Right cardiac atrium (tissue), 5 donors: ENCODE data around the gene VRTN. TPM values are rescaled to one million over a fixed set of nuclear protein-coding genes. Genes with fewer than 3 reads are reported as not detected.
A peak's percentile ranks its signal among the peaks of the same experiment; 100 is the strongest.

ENCODE experiments used
- ATAC-seq, 2 donors: fragments of 200-7000 bp; cut with Tn5 transposase; one replicate each; pipeline versions ENCODE4 v1.8.0 to v1.9.1; 2020; ENCODE audit warnings: moderate library complexity in 2 of 2, mild to moderate bottlenecking in 1 of 2
- DNase-seq, 3 donors: peaks; one replicate each; pipeline ENCODE4 v3.0.0-alpha.2; 2020
- H3K27ac ChIP-seq: one replicate; pipeline ENCODE4 v1.5.1; 2013; ENCODE audit warnings: mild to moderate bottlenecking, low read length, control low read depth, moderate library complexity
- H3K27me3 ChIP-seq: one replicate; pipeline ENCODE4 v1.6.1; 2013; ENCODE audit not compliant: control insufficient read depth, insufficient read depth
- H3K4me1 ChIP-seq: one replicate; pipeline ENCODE4 v1.6.1; 2013; ENCODE audit warnings: low read length; ENCODE audit not compliant: control insufficient read depth, insufficient read depth
- H3K4me3 ChIP-seq: one replicate; pipeline ENCODE4 v1.5.1; 2013; ENCODE audit warnings: low read length, control low read depth
- H3K9me3 ChIP-seq: one replicate; pipeline ENCODE4 v1.6.1; 2013; ENCODE audit warnings: low read length; ENCODE audit not compliant: control insufficient read depth
- WGBS: extraction: QIAGEN DNeasy Blood & Tissue Kit; methylation state at CpG from one replicate; pipeline ENCODE4 v1.1.7; 2013; 5-methylcytosine and 5-hydroxymethylcytosine counted together
- intact Hi-C, 4 donors: fragments of 100-400 bp; cut with DNase I; formaldehyde crosslinking; loops; one replicate each; pipeline versions ENCODE4 v1.11.0 to v1.14.0; 2022 to 2023
- polyA plus RNA-seq: library from polyadenylated mRNA; stranded (reverse); fragments of 200-250 nt; gene quantifications from one replicate; pipeline ENCODE4 v1.2.3, GENCODE V29; 2013
- total RNA-seq, 4 donors: library from RNA; stranded (reverse); fragmentation: NEBNext Ultra II Directional; extraction: Animal tissue kit (Norgen Biotek cat#: 25700); gene quantifications; one replicate each; pipeline ENCODE4 v1.2.1, GENCODE V29; 2021
- donor health status: healthy with polysubstance abuse.
- donor health status: DM: no; HTN: yes; CAD: no.
- donor health status: DM: no; HTN: no; CAD: no.
- donor health status: DM: no; HTN: yes; CAD: no; lungs with severe emphysema.
- donor health status: DM: yes; HTN: yes; CAD: no.

Gene VRTN
- total and polyA plus RNA-seq, 5 donors = not detected

- ATAC-seq = peak in 1 of 2 donors; percentile 49
- DNase-seq = no peak
- no peaks in the 10 kb centered on the region for H3K9me3 ChIP-seq
- peaks cover 4% of the 10 kb centered on the region for H3K4me1 ChIP-seq
- intact Hi-C loops = no loop called here
- WGBS = 41% methylated on average over 13 of the region's 13 CpGs
- H3K4me3 ChIP-seq = no peak overlapping the region
- no peak overlapping the region for H3K27ac ChIP-seq
- no peaks in the 10 kb centered on the region for H3K27me3 ChIP-seq
Measured at GRCh38 chr14:74400031-74400685, 51.9 kb downstream of the VRTN start.

GRCh38 chr14:74400919-74401503, 52.7 kb downstream of the VRTN start:
- H3K9me3 ChIP-seq = no peaks in the 10 kb centered on the region
- DNase-seq = no peak
- no peaks in the 10 kb centered on the region for H3K27me3 ChIP-seq
- 41% methylated on average over 8 of the region's 8 CpGs for WGBS
- H3K27ac ChIP-seq = no peak overlapping the region
- intact Hi-C loops = no loop called here
- peak overlapping the region; percentile 13 for H3K4me3 ChIP-seq
- H3K4me1 ChIP-seq = peaks cover 4% of the 10 kb centered on the region
- peak in 1 of 2 donors; percentile 11 for ATAC-seq

- WGBS = 3% methylated on average over 12 of the region's 12 CpGs
- peak overlapping the region; percentile 13 for H3K4me3 ChIP-seq
Measured at GRCh38 chr14:74401504-74402241, 53.4 kb downstream of the VRTN start.

GRCh38 chr14:74402401-74403251, 54.4 kb downstream of the VRTN start:
- ATAC-seq (no peak), DNase-seq (no peak)
- WGBS = 54% methylated on average over 10 of the region's 10 CpGs
- intact Hi-C loops = no loop called here
- H3K9me3 ChIP-seq = no peaks in the 10 kb centered on the region
- H3K4me3 ChIP-seq = no peak overlapping the region
- no peak overlapping the region for H3K27ac ChIP-seq
- no peaks in the 10 kb centered on the region for H3K27me3 ChIP-seq
- peaks cover 4% of the 10 kb centered on the region for H3K4me1 ChIP-seq

More at GRCh38 chr14:74401504-74402241, 53.4 kb downstream of the VRTN start:
- peak overlapping the region; percentile 15 for H3K27ac ChIP-seq
- DNase-seq (peak; percentile 32 to 72 (median 71)), ATAC-seq (peak; percentile 72 to 83)
- H3K27me3 ChIP-seq = no peaks in the 10 kb centered on the region
- intact Hi-C loops = no loop called here
- H3K4me1 ChIP-seq = peaks cover 4% of the 10 kb centered on the region
- H3K9me3 ChIP-seq = no peaks in the 10 kb centered on the region

- intact Hi-C loops = no loop called here
- no peak overlapping the region for H3K27ac ChIP-seq
- ATAC-seq (no peak), DNase-seq (no peak)
- H3K4me1 ChIP-seq = peaks cover 4% of the 10 kb centered on the region
- 93% methylated on average over 12 of the region's 12 CpGs for WGBS
- no peaks in the 10 kb centered on the region for H3K27me3 ChIP-seq
- no peak overlapping the region for H3K4me3 ChIP-seq
- H3K9me3 ChIP-seq = no peaks in the 10 kb centered on the region
Measured at GRCh38 chr14:74403619-74404417, 55.5 kb downstream of the VRTN start.

GRCh38 chr14:74404435-74404834, 56.2 kb downstream of the VRTN start:
- peaks cover 4% of the 10 kb centered on the region for H3K4me1 ChIP-seq
- no peak overlapping the region for H3K4me3 ChIP-seq
- no peak for ATAC-seq
- no peaks in the 10 kb centered on the region for H3K9me3 ChIP-seq
- intact Hi-C loops = no loop called here
- DNase-seq = no peak
- H3K27ac ChIP-seq = no peak overlapping the region
- H3K27me3 ChIP-seq = no peaks in the 10 kb centered on the region
- WGBS = 77% methylated on average over 7 of the region's 7 CpGs

- intact Hi-C loops = no loop called here
- Histone ChIP-seq H3K27ac (no peak overlapping the region), H3K4me1 (peaks cover 4% of the 10 kb centered on the region), H3K4me3 (no peak overlapping the region), H3K27me3 (no peaks in the 10 kb centered on the region), H3K9me3 (no peaks in the 10 kb centered on the region)
- no peak for ATAC-seq
- no peak for DNase-seq
- WGBS = 76% methylated on average over 4 of the region's 4 CpGs
Measured at GRCh38 chr14:74405663-74406062, 57.4 kb downstream of the VRTN start.

- intact Hi-C loops = no loop called here
- 89% methylated on average over 17 of the region's 17 CpGs for WGBS
- Histone ChIP-seq H3K27ac (no peak overlapping the region), H3K9me3 (no peaks in the 10 kb centered on the region), H3K27me3 (no peaks in the 10 kb centered on the region), H3K4me3 (no peak overlapping the region), H3K4me1 (no peaks in the 10 kb centered on the region)
- ATAC-seq = no peak
- DNase-seq = no peak
Measured at GRCh38 chr14:74407021-74407800, 58.9 kb downstream of the VRTN start.

GRCh38 chr14:74407801-74408154, 59.5 kb downstream of the VRTN start:
- H3K4me3 ChIP-seq = no peak overlapping the region
- DNase-seq (no peak), ATAC-seq (no peak)
- no peaks in the 10 kb centered on the region for H3K27me3 ChIP-seq
- H3K27ac ChIP-seq = no peak overlapping the region
- WGBS = 89% methylated on average over 5 of the region's 5 CpGs
- intact Hi-C loops = no loop called here
- no peaks in the 10 kb centered on the region for H3K9me3 ChIP-seq
- no peaks in the 10 kb centered on the region for H3K4me1 ChIP-seq

GRCh38 chr14:74408870-74409269, 60.6 kb downstream of the VRTN start:
- ATAC-seq (no peak), DNase-seq (no peak)
- Histone ChIP-seq H3K4me3 (no peak overlapping the region), H3K9me3 (no peaks in the 10 kb centered on the region), H3K4me1 (no peaks in the 10 kb centered on the region), H3K27ac (no peak overlapping the region), H3K27me3 (no peaks in the 10 kb centered on the region)
- intact Hi-C loops = no loop called here
- 92% methylated on average over 3 of the region's 3 CpGs for WGBS
